ENCODE results near the gene GNAZ.

- TF ChIP-seq CTCF (IDR thresholded peaks at IDR 0.05; ENCODE audit: low read depth, low read length, poor library complexity, severe bottlenecking) (no peak), EZH2phosphoT487 (IDR thresholded peaks at IDR 0.05; ENCODE audit: borderline replicate concordance, low read length) (no peak)
Observed at GRCh38 chr22:23138584-23139435, 68.5 kb downstream of the GNAZ start.
